ENCODE data around the gene ZDHHC6.
A peak's percentile ranks its signal among the peaks of the same experiment; 100 is the strongest.
"Not testable (repeated sequence)": the region's sequence is repeated elsewhere in the genome, so short reads cannot be mapped to it uniquely, and the experiment has no call there.

The ZDHHC6 gene, protein sequence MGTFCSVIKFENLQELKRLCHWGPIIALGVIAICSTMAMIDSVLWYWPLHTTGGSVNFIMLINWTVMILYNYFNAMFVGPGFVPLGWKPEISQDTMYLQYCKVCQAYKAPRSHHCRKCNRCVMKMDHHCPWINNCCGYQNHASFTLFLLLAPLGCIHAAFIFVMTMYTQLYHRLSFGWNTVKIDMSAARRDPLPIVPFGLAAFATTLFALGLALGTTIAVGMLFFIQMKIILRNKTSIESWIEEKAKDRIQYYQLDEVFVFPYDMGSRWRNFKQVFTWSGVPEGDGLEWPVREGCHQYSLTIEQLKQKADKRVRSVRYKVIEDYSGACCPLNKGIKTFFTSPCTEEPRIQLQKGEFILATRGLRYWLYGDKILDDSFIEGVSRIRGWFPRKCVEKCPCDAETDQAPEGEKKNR

DNA sequence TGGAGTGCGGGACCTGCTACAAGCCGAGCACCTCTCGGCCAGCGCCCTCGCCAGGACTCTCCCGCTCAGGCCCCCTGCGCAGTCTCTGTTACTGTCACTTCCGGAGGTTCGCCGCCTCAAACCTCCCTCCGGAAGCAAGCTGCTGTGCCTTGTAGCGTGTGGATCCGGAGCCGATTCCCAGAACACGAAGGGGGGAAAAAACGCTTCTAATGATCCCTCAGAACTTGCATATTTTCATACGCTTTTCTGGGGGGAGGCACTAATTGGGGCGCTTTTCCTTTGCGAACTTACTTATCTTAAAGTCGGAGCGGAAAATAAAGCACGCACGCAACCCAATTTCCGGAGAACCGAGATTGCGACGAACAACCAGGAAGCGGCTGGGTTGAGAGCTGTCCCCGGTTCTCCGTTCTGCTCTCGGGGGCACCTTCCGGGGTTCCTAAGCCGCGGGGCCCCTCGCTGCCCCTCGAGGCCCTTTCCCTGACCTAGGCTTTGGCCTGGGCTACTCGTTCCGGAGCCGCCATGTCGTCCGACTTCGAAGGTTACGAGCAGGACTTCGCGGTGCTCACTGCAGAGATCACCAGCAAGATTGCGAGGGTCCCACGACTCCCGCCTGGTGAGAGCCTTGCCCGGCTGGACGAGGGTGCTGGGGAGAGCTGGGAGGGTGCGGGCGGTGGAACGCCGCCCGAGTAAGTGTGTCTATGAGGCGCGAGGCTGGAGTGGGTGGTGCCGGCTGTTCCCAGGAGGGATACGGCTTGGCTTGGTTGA, at the start of gene ZDHHC6, which contains the start of gene VTI1A:
Gene ZDHHC6, minus strand, starts transcription at position 60 of the 765 bp plus-strand sequence. CDS start 1,478 bp downstream, outside the sequence.
Gene VTI1A, plus strand, starts transcription at position 361 of the 765 bp plus-strand sequence. Its CDS starts 159 bp downstream, at position 520.
- DNase-seq, result peak; percentile 86

DNA sequence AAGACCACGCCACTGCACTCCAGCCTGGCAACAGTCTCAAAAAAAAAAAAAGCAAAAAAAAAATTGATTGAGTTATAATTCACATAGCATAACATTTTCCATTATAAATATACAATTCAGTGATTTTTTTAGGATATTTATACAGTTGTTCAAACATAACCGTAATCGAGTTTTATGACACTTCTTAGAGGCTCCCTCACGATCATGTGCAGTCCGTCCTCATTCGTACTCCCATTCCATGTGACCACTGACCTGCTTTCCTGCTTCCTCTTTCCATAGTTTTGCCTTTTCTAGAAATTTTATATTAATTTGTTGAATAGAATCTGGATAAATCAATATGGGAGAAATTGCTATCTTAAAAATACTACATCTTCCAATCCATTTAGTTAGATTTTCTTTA, 46.0 kb upstream of the ZDHHC6 start:
- no peak for DNase-seq

GRCh38 chr10:112491144-112491543, 44.4 kb upstream of the ZDHHC6 start:
- no peak for DNase-seq

GRCh38 chr10:112490545-112490944, 43.8 kb upstream of the ZDHHC6 start:
- peak; percentile 1 for DNase-seq

DNA sequence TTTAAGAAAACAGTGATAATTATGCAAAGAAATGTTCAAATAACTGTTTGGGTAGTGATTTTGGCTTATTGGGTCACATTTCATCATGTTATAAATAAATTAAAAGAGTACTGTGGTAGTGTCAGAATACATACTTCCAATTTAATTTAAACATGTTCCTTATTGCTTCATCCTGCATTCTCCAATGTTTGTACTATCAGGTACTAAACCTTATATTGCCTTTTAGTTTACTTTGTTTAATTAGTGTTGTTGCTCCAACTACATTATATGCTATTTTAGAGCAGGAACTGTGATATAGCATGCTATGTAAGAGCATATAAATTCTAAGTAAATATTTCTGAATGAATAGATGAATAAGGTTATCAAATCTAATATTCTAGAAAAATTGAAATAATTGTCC, 41.2 kb upstream of the ZDHHC6 start:
- no peak for DNase-seq

GRCh38 chr10:112484399-112484798, 37.7 kb upstream of the ZDHHC6 start:
- no peak for DNase-seq

GRCh38 chr10:112481602-112482001, 34.9 kb upstream of the ZDHHC6 start:
- no peak for DNase-seq

GRCh38 chr10:112475575-112476218, 29.0 kb upstream of the ZDHHC6 start:
- peak; percentile 26 for DNase-seq

- peak; percentile 62 for DNase-seq
Observed at GRCh38 chr10:112471878-112472487, 25.3 kb upstream of the ZDHHC6 start.

GRCh38 chr10:112467541-112468075, 20.9 kb upstream of the ZDHHC6 start:
- no peak for DNase-seq

DNA sequence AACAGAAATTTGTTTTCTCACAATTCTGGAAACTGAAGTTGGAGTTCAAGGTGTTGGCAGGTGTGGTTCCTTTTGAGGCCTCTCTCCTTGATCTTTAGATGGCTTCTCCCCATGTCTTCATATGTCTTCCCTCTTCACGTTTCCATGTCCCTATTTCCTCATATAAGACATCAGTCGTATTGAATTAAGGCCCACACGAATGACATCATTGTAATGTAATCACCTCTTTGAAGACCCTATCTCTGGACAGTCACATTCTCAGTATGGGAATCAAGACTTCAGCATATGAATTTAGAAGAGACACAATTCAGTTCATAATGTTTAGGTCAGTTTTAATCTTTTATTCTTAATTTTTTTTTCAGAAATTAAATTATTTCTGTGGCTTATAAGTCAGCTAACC, 20.1 kb upstream of the ZDHHC6 start:
- no peak for DNase-seq

DNA sequence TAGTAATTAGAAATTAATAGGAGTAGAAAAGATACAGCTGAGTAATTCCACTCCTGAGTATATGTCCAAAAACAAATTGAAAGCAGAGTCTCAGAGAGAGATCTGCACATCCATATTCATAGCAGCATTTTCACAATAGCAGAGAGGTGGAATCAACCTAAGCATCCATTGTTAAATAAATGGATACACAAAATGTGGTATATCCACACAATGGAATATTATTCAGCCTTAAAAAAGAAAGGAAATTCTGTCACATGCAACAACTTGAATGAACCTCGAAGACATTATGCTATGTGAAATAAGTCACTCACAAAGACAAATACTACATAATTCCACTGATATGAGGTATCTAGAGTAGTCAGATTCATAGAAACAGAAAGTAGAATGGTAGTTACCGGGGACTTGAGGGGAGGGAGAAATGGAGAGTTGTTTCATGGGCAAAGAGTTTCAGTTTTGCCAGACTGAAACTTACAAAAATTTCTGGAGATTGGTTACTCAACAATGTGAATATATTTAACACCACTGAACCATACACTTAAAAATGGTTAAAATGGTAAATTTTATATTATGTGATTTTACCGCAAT, 18.7 kb upstream of the ZDHHC6 start:
- no peak for DNase-seq

DNA sequence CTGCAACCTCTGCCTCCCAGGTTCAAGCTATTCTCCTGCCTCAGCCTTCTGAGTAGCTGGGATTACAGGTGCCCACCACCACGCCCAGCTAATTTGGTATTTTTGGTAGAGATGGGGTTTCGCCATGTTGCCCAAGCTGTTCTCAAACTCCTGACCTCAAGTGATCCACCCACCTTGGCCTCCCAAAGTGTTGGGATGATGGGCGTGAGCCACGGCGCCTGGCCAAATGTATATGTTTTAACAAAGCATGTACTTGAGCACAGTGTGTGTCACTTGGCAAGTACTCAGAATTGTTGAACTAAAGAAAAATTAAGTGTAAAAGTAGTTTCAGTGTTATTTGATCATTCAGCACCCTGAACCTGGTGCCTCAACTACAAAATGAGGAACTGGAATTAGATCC, 17.4 kb upstream of the ZDHHC6 start:
- not testable (repeated sequence) for DNase-seq

GRCh38 chr10:112461029-112461887, 14.5 kb upstream of the ZDHHC6 start:
- peak; percentile 85 for DNase-seq

GRCh38 chr10:112460366-112460765, 13.7 kb upstream of the ZDHHC6 start:
- no peak for DNase-seq

DNA sequence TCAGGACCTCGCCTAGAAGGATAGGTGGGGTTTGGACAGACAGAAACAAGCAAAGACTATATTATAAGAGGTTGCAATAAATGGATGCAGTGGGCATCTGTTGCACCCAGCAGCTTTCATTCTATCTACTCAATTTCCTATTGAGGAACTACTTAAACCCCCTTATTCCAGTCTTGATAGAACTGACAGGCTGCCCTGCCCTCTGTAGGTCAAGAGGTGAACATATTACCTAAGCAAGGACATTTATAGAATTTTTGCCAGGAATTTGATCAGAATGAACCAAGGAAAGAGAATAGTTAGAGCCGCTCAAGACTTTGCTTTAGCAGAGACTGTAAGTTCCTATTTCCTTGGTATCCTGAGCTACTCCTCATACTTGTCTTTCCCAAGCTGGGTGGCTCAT, 9.8 kb upstream of the ZDHHC6 start:
- DNase-seq, result no peak

- no peak for DNase-seq
Observed at GRCh38 chr10:112454910-112455779, 8.4 kb upstream of the ZDHHC6 start.

DNA sequence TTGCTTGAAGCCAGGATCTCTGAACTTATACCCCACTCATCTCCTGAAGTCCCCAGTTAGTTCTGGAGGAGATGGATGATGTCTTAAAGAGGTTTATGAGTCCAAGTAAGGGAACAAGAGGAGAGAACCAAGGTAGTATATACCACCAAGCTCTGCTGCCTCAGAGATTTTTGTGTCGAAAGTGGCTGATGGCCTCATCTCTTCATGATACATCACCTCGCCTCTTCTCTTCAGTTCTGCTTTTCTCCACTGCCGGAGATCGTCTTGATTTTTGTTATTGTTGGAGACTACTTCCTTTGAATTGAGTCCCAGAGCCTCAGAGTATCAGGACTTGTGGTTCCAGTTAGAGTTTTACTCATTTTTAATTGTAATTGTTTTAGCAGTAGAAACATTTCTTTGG, 2.2 kb upstream of the ZDHHC6 start:
- DNase-seq, result no peak

DNA sequence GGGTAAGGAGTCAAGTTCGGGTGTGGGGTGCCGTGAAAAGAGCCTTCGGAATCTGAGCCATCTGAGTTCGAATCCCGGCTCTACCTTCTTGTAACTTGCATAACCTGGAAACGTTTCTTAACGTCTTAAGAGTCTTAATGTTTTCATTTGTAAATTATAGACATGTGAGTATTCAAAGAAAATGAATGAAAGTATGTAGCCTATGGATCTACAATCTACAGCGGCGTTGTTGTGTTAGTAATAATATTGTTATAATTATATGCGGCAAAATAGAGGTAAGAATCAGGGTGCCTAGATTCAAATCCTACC, 860 bp upstream of the ZDHHC6 start:
- DNase-seq, result no peak

- peak; percentile 16 for DNase-seq
Observed at GRCh38 chr10:112446055-112446854, 459 bp downstream of the ZDHHC6 start.

Data from HCEC 1CT (cell line).